ENCODE data around the gene SLC12A7. TPM values are rescaled to one million over a fixed set of nuclear protein-coding genes. Genes with fewer than 3 reads are reported as not detected.

SLC12A7 gene
- total RNA-seq, 2 donors from 2014 or later, result 28.5 to 42.3 TPM

DNA sequence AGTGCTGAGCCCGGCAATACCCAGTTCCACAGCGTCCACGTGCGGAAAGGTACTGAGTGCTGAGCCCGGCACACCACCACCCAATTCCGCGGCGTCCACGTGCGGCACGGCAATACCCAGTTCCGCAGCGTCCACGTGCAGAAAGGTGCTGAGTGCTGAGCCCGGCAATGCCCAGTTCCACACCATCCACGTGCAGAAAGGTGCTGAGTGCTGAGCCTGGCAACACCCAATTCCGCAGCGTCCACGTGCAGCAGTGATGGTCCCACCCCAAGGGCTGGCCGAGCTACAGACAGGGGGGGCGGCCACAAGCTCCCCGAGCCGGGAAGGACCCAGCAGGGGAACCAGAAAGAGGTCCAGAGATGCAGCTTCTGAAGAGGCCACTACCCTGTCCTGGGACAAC lies 20.2 kb downstream of the SLC12A7 start:
- H3K27me3 ChIP-seq, result no peaks in the 10 kb centered on the region
- peaks cover 38% of the 10 kb centered on the region for H3K36me3 ChIP-seq
- H3K4me3 ChIP-seq, result no peak overlapping the region
- peaks cover 0 to 36% of the 10 kb centered on the region in 2 donors for H3K4me1 ChIP-seq
- TF ChIP-seq, protein P1, sequence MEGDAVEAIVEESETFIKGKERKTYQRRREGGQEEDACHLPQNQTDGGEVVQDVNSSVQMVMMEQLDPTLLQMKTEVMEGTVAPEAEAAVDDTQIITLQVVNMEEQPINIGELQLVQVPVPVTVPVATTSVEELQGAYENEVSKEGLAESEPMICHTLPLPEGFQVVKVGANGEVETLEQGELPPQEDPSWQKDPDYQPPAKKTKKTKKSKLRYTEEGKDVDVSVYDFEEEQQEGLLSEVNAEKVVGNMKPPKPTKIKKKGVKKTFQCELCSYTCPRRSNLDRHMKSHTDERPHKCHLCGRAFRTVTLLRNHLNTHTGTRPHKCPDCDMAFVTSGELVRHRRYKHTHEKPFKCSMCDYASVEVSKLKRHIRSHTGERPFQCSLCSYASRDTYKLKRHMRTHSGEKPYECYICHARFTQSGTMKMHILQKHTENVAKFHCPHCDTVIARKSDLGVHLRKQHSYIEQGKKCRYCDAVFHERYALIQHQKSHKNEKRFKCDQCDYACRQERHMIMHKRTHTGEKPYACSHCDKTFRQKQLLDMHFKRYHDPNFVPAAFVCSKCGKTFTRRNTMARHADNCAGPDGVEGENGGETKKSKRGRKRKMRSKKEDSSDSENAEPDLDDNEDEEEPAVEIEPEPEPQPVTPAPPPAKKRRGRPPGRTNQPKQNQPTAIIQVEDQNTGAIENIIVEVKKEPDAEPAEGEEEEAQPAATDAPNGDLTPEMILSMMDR (IDR thresholded peaks at IDR 0.05), result no peak
- H3K9me3 ChIP-seq, result no peaks in the 10 kb centered on the region
- no peak for DNase-seq (ENCODE audit: low spot score)
- H3K27ac ChIP-seq, result peak overlapping the region; percentile 21 to 41

- peaks cover 0 to 36% of the 10 kb centered on the region in 2 donors for H3K4me1 ChIP-seq
- H3K27me3 ChIP-seq, result no peaks in the 10 kb centered on the region
- peak overlapping the region; percentile 41 to 50 for H3K27ac ChIP-seq
- DNase-seq (ENCODE audit: low spot score), result no peak
- no peaks in the 10 kb centered on the region for H3K9me3 ChIP-seq
- TF ChIP-seq, protein P1 (IDR thresholded peaks at IDR 0.05), result no peak
- peaks cover 49% of the 10 kb centered on the region for H3K36me3 ChIP-seq
- H3K4me3 ChIP-seq, result no peak overlapping the region
Observed at GRCh38 chr5:1090538-1090937, 21.3 kb downstream of the SLC12A7 start.

DNA sequence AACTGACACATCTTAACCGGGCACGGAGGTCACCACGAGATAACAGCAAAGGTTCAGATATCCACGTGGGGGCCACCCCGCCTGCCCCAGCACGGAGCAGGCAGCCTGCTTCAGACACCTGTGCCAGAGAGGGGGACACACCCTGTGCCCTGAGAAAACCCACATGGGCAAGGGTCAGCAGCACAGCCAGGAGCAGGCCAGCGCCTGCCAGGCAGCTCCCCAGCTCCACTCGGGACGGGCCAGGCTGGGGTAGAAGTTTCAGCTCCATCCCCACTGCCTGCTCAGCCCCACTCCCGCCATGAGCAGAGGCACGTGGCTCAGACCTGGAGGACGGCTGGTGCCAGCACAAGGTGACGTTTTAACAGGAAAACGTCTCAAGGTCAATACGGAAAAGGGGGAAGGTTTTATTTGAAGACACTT lies 22.2 kb downstream of the SLC12A7 start:
- Histone ChIP-seq H3K4me1 (peaks cover 0 to 36% of the 10 kb centered on the region in 2 donors), H3K9me3 (no peaks in the 10 kb centered on the region), H3K4me3 (no peak overlapping the region), H3K27ac (peak overlapping the region; percentile 41 to 50), H3K27me3 (no peaks in the 10 kb centered on the region), H3K36me3 (peaks cover 58% of the 10 kb centered on the region)
- no peak for DNase-seq (ENCODE audit: low spot score)
- TF ChIP-seq, protein P1 (IDR thresholded peaks at IDR 0.05), result no peak

- Histone ChIP-seq H3K4me1 (peaks cover 0 to 36% of the 10 kb centered on the region in 2 donors), H3K27ac (no peak overlapping the region), H3K27me3 (no peaks in the 10 kb centered on the region), H3K36me3 (peaks cover 63% of the 10 kb centered on the region), H3K4me3 (no peak overlapping the region), H3K9me3 (no peaks in the 10 kb centered on the region)
- DNase-seq (ENCODE audit: low spot score), result no peak
- TF ChIP-seq, protein P1 (IDR thresholded peaks at IDR 0.05), result no peak
Observed at GRCh38 chr5:1089146-1089545, 22.7 kb downstream of the SLC12A7 start.

DNA sequence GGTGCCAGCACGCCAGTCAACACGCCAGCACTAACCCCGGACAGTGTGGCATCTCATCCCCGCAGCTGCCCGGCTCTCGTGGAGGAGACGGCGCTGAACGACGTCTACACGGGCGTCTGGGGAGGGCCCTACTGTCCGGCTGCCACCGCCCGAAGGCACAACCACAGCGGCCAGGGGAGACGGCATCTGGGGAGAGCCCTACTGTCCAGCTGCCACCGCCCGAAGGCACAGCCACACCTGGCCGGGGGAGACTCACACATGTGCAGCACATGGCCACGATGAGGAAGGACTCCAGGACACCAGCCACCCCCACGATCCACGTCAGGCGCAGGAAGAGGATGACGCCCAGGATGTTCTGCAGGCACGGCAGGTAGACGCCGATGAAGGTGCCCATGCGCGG lies 23.1 kb downstream of the SLC12A7 start:
- Histone ChIP-seq H3K4me1 (peaks cover 0 to 36% of the 10 kb centered on the region in 2 donors), H3K4me3 (no peak overlapping the region), H3K27me3 (no peaks in the 10 kb centered on the region), H3K27ac (no peak overlapping the region), H3K36me3 (peaks cover 64% of the 10 kb centered on the region), H3K9me3 (no peaks in the 10 kb centered on the region)
- TF ChIP-seq, protein P1 (IDR thresholded peaks at IDR 0.05), result no peak
- no peak for DNase-seq (ENCODE audit: low spot score)

GRCh38 chr5:1088031-1088430 lies 23.8 kb downstream of the SLC12A7 start:
- TF ChIP-seq, protein P1 (IDR thresholded peaks at IDR 0.05), result no peak
- no peak overlapping the region for H3K4me3 ChIP-seq
- H3K36me3 ChIP-seq, result peaks cover 66% of the 10 kb centered on the region
- H3K27ac ChIP-seq, result no peak overlapping the region
- H3K4me1 ChIP-seq, result peaks cover 0 to 36% of the 10 kb centered on the region in 2 donors
- no peak for DNase-seq (ENCODE audit: low spot score)
- H3K27me3 ChIP-seq, result no peaks in the 10 kb centered on the region
- no peaks in the 10 kb centered on the region for H3K9me3 ChIP-seq
